Stimulated activated CD4-positive, alpha-beta T cell treated with anti-CD3 and anti-CD28 coated beads, Interleukin-4, amount 100 ng/mL, for 1 hour (primary cell): Measurements from ENCODE around the gene ITPR3.

ENCODE experiments used
- DNase-seq: peaks from one replicate; pipeline ENCODE4 v3.0.0-alpha.2; 2020

Gene ITPR3

GRCh38 chr6:33688451-33689147 lies 67.5 kb downstream of the ITPR3 start:
- no peak for DNase-seq

DNA sequence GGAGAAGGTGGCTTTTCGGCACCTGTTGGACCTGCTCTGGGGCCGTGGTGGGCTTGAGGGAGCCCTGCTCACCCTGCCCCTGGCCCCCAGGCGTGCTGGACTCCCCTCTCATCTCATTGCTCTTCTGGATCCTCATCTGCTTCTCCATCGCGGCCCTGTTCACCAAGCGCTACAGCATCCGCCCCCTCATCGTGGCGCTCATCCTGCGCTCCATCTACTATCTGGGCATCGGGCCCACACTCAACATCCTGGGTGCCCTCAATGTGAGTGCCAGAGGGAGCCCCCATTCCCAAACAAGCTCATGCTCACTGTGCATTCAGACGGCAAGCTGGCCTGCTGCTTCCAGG lies 68.0 kb downstream of the ITPR3 start:
- DNase-seq: no peak

DNA sequence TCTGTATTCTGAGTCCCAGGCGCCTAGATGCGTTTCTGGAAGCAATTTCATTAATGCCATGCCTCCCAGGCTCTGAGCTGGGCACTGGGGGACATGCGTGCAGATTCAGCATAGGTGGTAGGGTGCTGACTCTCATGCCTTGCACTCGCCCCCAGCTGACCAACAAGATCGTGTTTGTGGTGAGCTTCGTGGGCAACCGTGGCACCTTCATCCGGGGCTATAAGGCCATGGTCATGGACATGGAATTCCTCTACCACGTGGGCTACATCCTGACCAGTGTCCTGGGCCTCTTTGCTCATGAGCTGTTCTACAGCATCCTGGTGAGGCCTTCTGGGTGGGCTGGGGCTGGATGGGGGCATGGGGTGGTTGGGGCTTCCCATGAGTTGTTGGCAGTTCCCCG lies 68.8 kb downstream of the ITPR3 start:
- DNase-seq: no peak

DNA sequence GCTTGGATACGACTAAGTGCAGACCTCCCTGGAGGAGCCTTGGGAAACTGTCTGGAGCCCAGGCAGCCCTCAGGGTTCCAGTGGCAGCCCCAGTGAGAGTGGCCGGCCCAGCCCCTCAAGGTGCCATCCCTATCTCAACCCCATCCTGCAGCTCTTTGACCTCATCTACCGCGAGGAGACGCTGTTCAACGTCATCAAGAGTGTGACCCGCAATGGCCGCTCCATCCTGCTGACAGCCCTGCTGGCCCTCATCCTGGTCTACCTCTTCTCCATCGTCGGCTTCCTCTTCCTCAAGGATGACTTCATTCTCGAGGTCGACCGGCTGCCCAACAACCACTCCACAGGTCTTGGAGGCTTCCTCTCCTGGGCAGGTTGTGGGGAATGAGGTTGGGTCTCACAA lies 69.6 kb downstream of the ITPR3 start:
- DNase-seq: no peak

- DNase-seq: no peak
Observed at GRCh38 chr6:33691456-33692077, 70.4 kb downstream of the ITPR3 start.

- DNase-seq: no peak
Observed at GRCh38 chr6:33692078-33692759, 71.1 kb downstream of the ITPR3 start.

DNA sequence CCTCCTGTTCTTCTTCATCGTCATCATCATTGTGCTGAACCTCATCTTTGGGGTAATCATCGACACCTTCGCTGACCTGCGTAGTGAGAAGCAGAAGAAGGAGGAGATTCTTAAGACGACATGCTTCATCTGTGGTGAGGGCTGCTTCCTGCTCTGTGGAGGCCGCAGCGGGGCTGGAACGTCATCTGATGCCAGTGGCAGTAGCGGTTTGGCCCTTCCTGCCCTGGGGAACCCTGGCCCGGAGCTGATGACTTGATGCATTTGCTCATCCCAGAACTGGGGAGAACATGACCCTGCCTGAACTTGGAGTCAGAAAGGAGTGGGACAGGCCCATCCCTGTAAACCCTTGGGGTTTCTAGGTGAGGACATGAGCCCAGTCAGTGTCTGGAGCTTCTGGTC lies 71.6 kb downstream of the ITPR3 start:
- peak; percentile 25 for DNase-seq

- DNase-seq: no peak
Observed at GRCh38 chr6:33693186-33694105, 72.3 kb downstream of the ITPR3 start.

DNA sequence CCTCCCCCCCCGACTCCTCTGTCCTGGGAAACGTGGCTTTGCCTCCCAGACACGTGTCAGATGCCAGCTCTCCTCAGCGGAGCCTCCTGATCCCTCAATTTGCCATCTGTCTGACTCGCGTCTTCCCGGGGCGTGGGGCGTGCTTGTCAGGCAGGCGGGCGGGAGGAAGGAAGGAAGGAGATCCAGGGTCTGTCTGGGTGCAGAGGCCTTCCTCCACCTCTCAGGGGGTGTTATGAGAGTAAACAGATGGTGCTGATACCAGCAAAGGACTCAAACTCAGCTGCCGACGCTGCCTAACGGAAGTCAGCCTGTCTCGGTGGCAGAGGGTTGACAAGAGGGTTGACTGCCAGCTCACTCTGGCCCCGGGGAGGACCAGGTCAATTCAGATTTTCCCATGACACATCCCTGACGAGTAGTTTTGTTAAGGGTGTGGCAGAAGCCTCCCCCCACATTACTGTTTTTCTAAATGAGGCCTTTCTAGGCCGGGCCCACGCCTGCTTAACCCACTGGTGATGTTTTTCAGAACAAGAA lies 73.3 kb downstream of the ITPR3 start:
- DNase-seq: peak; percentile 66

GRCh38 chr6:33694977-33695376 lies 73.9 kb downstream of the ITPR3 start:
- DNase-seq: no peak

- DNase-seq: no peak
Observed at GRCh38 chr6:33695451-33695887, 74.3 kb downstream of the ITPR3 start.

GRCh38 chr6:33696076-33696475 lies 75.0 kb downstream of the ITPR3 start:
- DNase-seq: no peak

DNA sequence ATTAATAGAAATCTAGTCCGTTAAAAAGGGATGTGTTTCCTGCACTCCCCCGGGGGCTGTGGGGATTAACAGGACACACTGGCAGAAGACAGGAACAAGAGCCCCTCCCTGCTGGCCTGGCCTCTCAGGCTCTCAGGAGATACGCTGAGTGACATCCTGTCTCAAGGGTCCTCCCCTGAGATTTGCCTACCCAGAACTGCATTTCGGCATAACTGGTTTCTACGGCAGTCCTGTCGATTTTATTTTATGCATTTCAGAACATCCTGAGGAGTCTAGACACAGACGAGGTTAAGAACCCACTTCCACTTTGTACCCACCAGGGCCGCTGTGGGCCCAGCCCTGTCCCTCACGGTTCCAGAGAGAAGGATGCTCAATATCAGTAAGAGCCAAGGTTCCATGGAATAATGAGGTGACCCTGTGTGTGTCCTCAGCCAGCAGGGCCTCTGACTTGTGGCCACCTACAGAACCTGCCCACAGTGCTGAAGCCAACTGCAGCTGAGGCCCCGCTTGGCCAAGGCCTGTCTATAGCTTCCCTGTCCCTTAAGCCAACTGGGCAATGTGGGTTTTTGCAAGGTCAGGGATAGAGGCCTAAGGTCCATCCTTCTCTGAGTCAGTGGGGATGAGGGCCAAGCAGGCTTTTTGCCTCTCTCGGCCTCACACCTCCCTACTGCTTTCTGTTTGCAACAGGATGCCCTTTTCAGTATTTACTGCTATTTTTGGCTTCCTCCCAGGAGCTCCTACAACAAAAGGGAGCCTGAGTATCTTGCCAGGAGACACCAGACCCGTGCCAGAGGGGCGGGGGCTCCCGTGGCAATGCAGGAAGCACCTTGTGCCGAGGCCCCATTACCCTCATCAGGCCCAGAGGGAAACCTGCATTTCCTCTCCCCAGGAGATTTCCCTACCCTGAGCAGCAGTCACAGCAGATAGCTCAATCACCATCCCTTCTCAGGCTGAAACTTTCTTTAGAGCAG lies 75.7 kb downstream of the ITPR3 start:
- no peak for DNase-seq

GRCh38 chr6:33697845-33698244 lies 76.7 kb downstream of the ITPR3 start:
- no peak for DNase-seq

GRCh38 chr6:33698494-33698893 lies 77.4 kb downstream of the ITPR3 start:
- DNase-seq: no peak

GRCh38 chr6:33699131-33699530 lies 78.0 kb downstream of the ITPR3 start:
- DNase-seq: no peak

- no peak for DNase-seq
Observed at GRCh38 chr6:33699739-33700138, 78.6 kb downstream of the ITPR3 start.

DNA sequence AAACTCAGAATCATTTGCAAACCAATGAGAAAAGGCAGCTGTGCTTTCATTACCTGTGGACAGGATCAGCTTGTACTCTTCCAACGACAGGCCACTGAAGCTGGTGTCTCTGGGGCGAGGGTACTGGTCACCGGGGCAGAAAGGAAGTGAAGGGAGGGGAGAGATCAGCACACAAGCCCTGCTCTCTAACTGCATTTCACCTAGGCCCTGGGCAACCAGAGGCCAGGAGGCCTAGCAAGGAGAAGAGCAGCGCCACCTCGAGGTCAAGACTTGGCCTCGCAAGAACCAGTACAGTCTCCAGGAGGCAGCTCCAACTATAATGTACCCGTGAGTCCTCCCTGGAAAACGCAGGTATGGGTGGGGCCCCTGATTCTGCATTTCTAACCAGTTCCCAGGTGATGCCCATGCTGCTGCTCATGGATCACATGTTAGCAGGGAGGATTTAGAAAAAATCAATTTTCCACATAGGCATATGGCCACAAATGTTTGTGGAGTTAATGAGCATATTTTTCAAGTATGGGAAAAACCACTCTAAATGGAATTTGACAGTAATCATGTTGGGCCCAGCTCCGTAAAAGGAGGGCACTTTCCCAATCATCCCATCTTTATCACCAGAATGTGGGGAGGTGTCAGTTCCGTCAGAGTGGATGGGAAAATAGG lies 79.4 kb downstream of the ITPR3 start:
- peak; percentile 76 for DNase-seq

DNA sequence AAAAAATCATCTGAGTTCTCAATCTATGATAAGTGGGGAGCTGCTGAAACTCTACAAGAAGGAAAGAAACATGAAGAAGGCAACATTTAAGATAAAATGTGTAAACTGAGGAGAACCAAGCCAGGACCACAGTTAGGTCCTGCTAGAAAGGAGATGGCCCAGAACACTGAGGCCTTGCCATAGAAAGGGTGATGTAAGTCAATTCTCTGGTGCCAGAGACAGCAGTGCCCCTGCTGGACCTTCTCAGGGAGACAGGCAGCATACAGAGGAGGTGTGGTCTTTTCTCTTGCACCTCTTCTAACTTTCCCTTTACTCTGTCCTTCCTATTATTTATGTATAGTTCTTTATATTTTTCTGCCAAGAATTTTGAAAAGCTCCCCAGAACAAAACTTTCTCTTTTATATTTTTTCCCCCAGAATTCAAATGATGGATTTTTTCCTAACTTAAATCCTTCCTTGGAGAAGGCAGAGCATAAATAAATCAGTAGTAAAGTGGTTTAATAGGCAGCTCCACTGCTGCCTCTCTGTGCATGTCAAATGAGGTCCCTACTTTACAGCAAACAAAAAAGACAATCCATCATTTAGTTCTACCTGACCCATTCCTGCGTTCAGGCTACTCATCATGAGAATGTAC lies 81.3 kb downstream of the ITPR3 start:
- no peak for DNase-seq

DNA sequence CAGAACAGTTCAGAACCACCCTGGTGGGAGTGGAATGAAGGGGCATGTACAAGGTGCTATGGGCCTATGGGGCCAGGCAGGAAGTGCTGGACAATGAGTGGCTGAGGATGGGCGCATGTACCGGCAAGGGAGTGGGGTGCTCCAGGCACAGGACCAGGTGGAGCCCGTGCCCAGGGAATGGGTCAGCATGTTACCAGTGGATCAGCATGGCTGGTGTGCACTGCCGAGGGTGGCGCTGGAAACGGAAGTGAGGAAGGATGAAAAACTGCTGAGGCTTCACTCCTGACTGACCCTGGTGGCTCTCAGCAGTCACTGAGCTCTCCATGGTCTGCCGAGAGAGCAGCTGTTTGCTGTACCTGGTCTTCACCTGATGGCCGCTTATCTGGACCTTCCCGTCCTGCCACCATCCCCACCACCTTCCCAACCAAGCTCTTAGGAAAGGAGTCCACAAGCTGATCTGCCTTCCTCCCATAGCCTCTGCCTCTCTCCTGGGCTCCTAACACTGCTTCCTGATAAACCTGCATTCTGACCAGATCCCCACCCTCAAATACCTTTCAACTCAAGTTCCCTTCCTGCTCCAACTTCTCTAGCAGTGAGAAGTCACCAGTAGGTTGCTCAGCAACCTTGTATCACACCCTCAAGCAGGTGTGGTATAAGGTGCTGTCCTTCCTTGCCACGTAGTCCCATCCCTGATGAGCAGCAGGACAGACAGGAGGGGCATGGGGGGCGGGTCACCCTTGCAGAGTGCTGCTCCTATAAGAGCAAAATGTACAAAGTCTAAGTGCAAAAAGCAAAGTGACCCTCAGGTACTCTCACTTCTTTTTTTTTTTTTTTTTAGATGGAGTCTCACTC lies 83.3 kb downstream of the ITPR3 start:
- DNase-seq: no peak
